Urinary bladder (tissue), 4 donors: Measurements from ENCODE around the gene SART1. TPM values are rescaled to one million over a fixed set of nuclear protein-coding genes. Genes with fewer than 3 reads are reported as not detected.
"Not testable (repeated sequence)": the region's sequence is repeated elsewhere in the genome, so short reads cannot be mapped to it uniquely, and the experiment has no call there.

ENCODE experiments used
- DNase-seq: peaks from one replicate; pipeline ENCODE4 v3.0.0-alpha.2; 2015; ENCODE audit errors: extremely low spot score
- H3K27ac ChIP-seq: one replicate; pipeline ENCODE4 v1.5.1; 2013; ENCODE audit warnings: low read depth, mild to moderate bottlenecking, moderate library complexity
- H3K36me3 ChIP-seq: one replicate; pipeline ENCODE4 v1.6.1; 2013; ENCODE audit warnings: mild to moderate bottlenecking, moderate library complexity; ENCODE audit not compliant: insufficient read depth
- H3K4me1 ChIP-seq: one replicate; pipeline ENCODE4 v1.6.1; 2013; ENCODE audit warnings: mild to moderate bottlenecking, moderate library complexity; ENCODE audit not compliant: insufficient read depth
- H3K4me3 ChIP-seq: one replicate; pipeline ENCODE4 v1.5.1; 2013; ENCODE audit warnings: low read depth, low read length
- WGBS: extraction: QIAGEN DNeasy Blood & Tissue Kit; methylation state at CpG from one replicate; pipeline ENCODE4 v1.1.7; 2013; 5-methylcytosine and 5-hydroxymethylcytosine counted together
- polyA plus RNA-seq: library from polyadenylated mRNA; stranded (reverse); fragments of 200-250 nt; gene quantifications from one replicate; pipeline ENCODE4 v1.2.3, GENCODE V29; 2013
- total RNA-seq: library from RNA; depleted of rRNA; stranded (reverse); fragments of >200 nt; gene quantifications from one replicate; pipeline ENCODE4 v1.2.3, GENCODE V29; 2014
- donor health status: healthy with polysubstance abuse.
- donor health status: healthy.

The SART1 gene
- total and polyA plus RNA-seq, 2 donors: 18.9 to 47.2 TPM

GRCh38 chr11:65945430-65945911 lies 16.1 kb upstream of the SART1 start, which contains the start of gene TSGA10IP:
TSGA10IP (plus strand) TSS chr11:65945480; CDS start chr11:65945676, 196 bp downstream.
- 53% methylated on average over 13 of the region's 13 CpGs for whole genome bisulfite sequencing

GRCh38 chr11:65945941-65946558 lies 15.5 kb upstream of the SART1 start:
- no peak overlapping the region for H3K4me3 ChIP-seq
- no peak for DNase-seq
- WGBS: 80% methylated on average over 11 of the region's 11 CpGs
- H3K27ac ChIP-seq: no peak overlapping the region
- no peaks in the 10 kb centered on the region for H3K4me1 ChIP-seq
- no peaks in the 10 kb centered on the region for H3K36me3 ChIP-seq

More at GRCh38 chr11:65945430-65945911, 16.1 kb upstream of the SART1 start, which contains the start of gene TSGA10IP:
- H3K36me3 ChIP-seq: no peaks in the 10 kb centered on the region
- no peak within 1 kb of the TSS for H3K27ac ChIP-seq
- DNase-seq: no peak
- H3K4me3 ChIP-seq: no peak within 1 kb of the TSS
- no peaks in the 10 kb centered on the region for H3K4me1 ChIP-seq

GRCh38 chr11:65946655-65947054 lies 14.9 kb upstream of the SART1 start:
- 86% methylated on average over 4 of the region's 4 CpGs for whole genome bisulfite sequencing
- DNase-seq: no peak
- H3K36me3 ChIP-seq: no peaks in the 10 kb centered on the region
- no peak overlapping the region for H3K4me3 ChIP-seq
- H3K4me1 ChIP-seq: no peaks in the 10 kb centered on the region
- no peak overlapping the region for H3K27ac ChIP-seq

GRCh38 chr11:65947133-65947532 lies 14.4 kb upstream of the SART1 start:
- Histone ChIP-seq H3K27ac (no peak overlapping the region), H3K36me3 (no peaks in the 10 kb centered on the region), H3K4me3 (no peak overlapping the region), H3K4me1 (no peaks in the 10 kb centered on the region)
- WGBS: 46% methylated on average over 13 of the region's 13 CpGs
- no peak for DNase-seq

GRCh38 chr11:65947603-65948125 lies 13.9 kb upstream of the SART1 start:
- Histone ChIP-seq H3K27ac (no peak overlapping the region), H3K4me1 (no peaks in the 10 kb centered on the region), H3K4me3 (no peak overlapping the region), H3K36me3 (no peaks in the 10 kb centered on the region)
- WGBS: 83% methylated on average over 12 of the region's 12 CpGs
- no peak for DNase-seq

GRCh38 chr11:65950711-65951110 lies 10.8 kb upstream of the SART1 start:
- H3K4me3 ChIP-seq, H3K36me3 ChIP-seq, H3K4me1 ChIP-seq, DNase-seq, H3K27ac ChIP-seq: not testable (repeated sequence)
- WGBS: 93% methylated on average over 5 of the region's 5 CpGs

GRCh38 chr11:65951641-65952040 lies 9.9 kb upstream of the SART1 start:
- not testable (repeated sequence) for DNase-seq, H3K27ac ChIP-seq, H3K36me3 ChIP-seq, H3K4me3 ChIP-seq, H3K4me1 ChIP-seq
- WGBS: 54% methylated on average over 3 of the region's 3 CpGs

GRCh38 chr11:65952052-65952521 lies 9.4 kb upstream of the SART1 start:
- H3K4me1 ChIP-seq: no peaks in the 10 kb centered on the region
- H3K4me3 ChIP-seq: no peak overlapping the region
- DNase-seq: no peak
- H3K27ac ChIP-seq: no peak overlapping the region
- H3K36me3 ChIP-seq: no peaks in the 10 kb centered on the region
- 61% methylated on average over 6 of the region's 6 CpGs for WGBS

GRCh38 chr11:65953471-65953870 lies 8.1 kb upstream of the SART1 start:
- no peak overlapping the region for H3K27ac ChIP-seq
- no peaks in the 10 kb centered on the region for H3K4me1 ChIP-seq
- H3K4me3 ChIP-seq: no peak overlapping the region
- DNase-seq: no peak
- 89% methylated on average over 20 of the region's 20 CpGs for WGBS
- H3K36me3 ChIP-seq: no peaks in the 10 kb centered on the region

GRCh38 chr11:65954771-65955170 lies 6.8 kb upstream of the SART1 start:
- DNase-seq: peak; percentile 17

GRCh38 chr11:65958291-65958690 lies 3.2 kb upstream of the SART1 start:
- WGBS: 46% methylated on average over 4 of the region's 4 CpGs

More at GRCh38 chr11:65954771-65955170, 6.8 kb upstream of the SART1 start:
- Histone ChIP-seq H3K4me3 (no peak overlapping the region), H3K36me3 (no peaks in the 10 kb centered on the region), H3K4me1 (no peaks in the 10 kb centered on the region), H3K27ac (no peak overlapping the region)
- WGBS: 69% methylated on average over 8 of the region's 8 CpGs

GRCh38 chr11:65958774-65959420 lies 2.6 kb upstream of the SART1 start:
- Histone ChIP-seq H3K4me3 (no peak overlapping the region), H3K4me1 (peaks cover 2% of the 10 kb centered on the region), H3K36me3 (no peaks in the 10 kb centered on the region), H3K27ac (no peak overlapping the region)
- DNase-seq: no peak
- 62% methylated on average over 17 of the region's 17 CpGs for WGBS

More at GRCh38 chr11:65958291-65958690, 3.2 kb upstream of the SART1 start:
- Histone ChIP-seq H3K4me1 (peaks cover 2% of the 10 kb centered on the region), H3K4me3 (no peak overlapping the region), H3K27ac (no peak overlapping the region), H3K36me3 (no peaks in the 10 kb centered on the region)
- no peak for DNase-seq

GRCh38 chr11:65960824-65961266 lies 689 bp upstream of the SART1 start:
- Histone ChIP-seq H3K27ac (peak overlapping the region; percentile 86), H3K4me1 (peaks cover 2% of the 10 kb centered on the region), H3K36me3 (peaks cover 5% of the 10 kb centered on the region), H3K4me3 (peak overlapping the region; percentile 97)
- 50% methylated on average over 16 of the region's 16 CpGs for WGBS
- DNase-seq: no peak

- 4% methylated on average over 13 of the region's 13 CpGs for WGBS
- Histone ChIP-seq H3K36me3 (peaks cover 7% of the 10 kb centered on the region), H3K4me1 (peaks cover 2% of the 10 kb centered on the region), H3K27ac (no peak overlapping the region), H3K4me3 (peak overlapping the region; percentile 97)
- no peak for DNase-seq
Observed at GRCh38 chr11:65962141-65962564, 619 bp downstream of the SART1 start.
